Prostate gland (tissue), 2 donors: ENCODE results near the gene LXN. TPM values are rescaled to one million over a fixed set of nuclear protein-coding genes. Genes with fewer than 3 reads are reported as not detected.

Source experiments
- DNase-seq: peaks from one replicate; pipeline ENCODE4 v3.0.0-alpha.2; 2019; ENCODE audit warnings: low spot score
- H3K27ac ChIP-seq, 2 donors: fragments of 200-600 bp; sonication (generic); 2 replicates each; pipeline ENCODE4 v1.5.1; 2017 to 2019
- H3K27me3 ChIP-seq: fragments of 200-600 bp; sonication (generic); replicated peaks from 2 replicates; pipeline ENCODE4 v1.5.1; 2019; ENCODE audit not compliant: insufficient read depth
- H3K36me3 ChIP-seq, 2 donors: fragments of 200-600 bp; sonication (generic); 1 replicate in 1 of 2; 2 replicates in 1 of 2; pipeline versions ENCODE4 v1.5.1 to v1.8.1; 2017 to 2019
- H3K4me1 ChIP-seq: fragments of 200-600 bp; sonication (generic); replicated peaks from 2 replicates; pipeline ENCODE4 v1.5.1; 2019
- H3K4me3 ChIP-seq, 2 donors: fragments of 200-600 bp; sonication (generic); 2 replicates each; pipeline ENCODE4 v1.5.1; 2017 to 2019
- H3K9me3 ChIP-seq: fragments of 200-600 bp; sonication (generic); 2 replicates; pipeline ENCODE4 v1.5.1; 2017
- POLR2A ChIP-seq: fragments of 450-650 bp; IDR thresholded peaks from one replicate; pipeline ENCODE4 v1.6.1; 2016; ENCODE audit warnings: antibody characterized with exemption, mild to moderate bottlenecking
- POLR2AphosphoS5 ChIP-seq: sonication (generic); formaldehyde crosslinking; IDR thresholded peaks from one replicate; pipeline ENCODE4 v1.6.1; 2017; ENCODE audit warnings: antibody characterized with exemption
- WGBS: methylation state at CpG from one replicate; pipeline ENCODE4 v1.1.5; 2018; 5-methylcytosine and 5-hydroxymethylcytosine counted together
- intact Hi-C: fragments of 100-400 bp; cut with DNase I; formaldehyde crosslinking; loops from one replicate; pipeline ENCODE4 v1.14.2; 2022
- total RNA-seq, 2 donors: library from RNA; depleted of rRNA; stranded (reverse); fragments of >200 nt; gene quantifications; one replicate each; pipeline ENCODE4 v1.1.0, GENCODE V29; 2016
- TF ChIP-seq, protein P1 (sequence below), 4 experiments: fragments of 200-600 bp in 2 of 4; fragments of 450-650 bp in 2 of 4; sonication (generic) in 2 of 4; IDR thresholded peaks; 1 replicate in 3 of 4; 2 replicates in 1 of 4; pipeline ENCODE4 v1.5.1; 2016 to 2019; ENCODE audit warnings: antibody characterized with exemption in 4 of 4, mild to moderate bottlenecking in 2 of 4, moderate library complexity in 2 of 4

Gene LXN
- total RNA-seq, 2 donors from 2014 or later: 40.9 to 48.4 TPM

GRCh38 chr3:158649791-158650190, 22.7 kb downstream of the LXN start:
- WGBS: 62% methylated on average over 4 of the region's 4 CpGs
- no peaks in the 10 kb centered on the region for H3K4me1 ChIP-seq
- intact Hi-C loops: no loop called here
- no peaks in the 10 kb centered on the region for H3K27me3 ChIP-seq
- H3K27ac ChIP-seq: no peak overlapping the region
- H3K36me3 ChIP-seq: no peaks in the 10 kb centered on the region
- no peak for DNase-seq
- no peaks in the 10 kb centered on the region for H3K9me3 ChIP-seq
- H3K4me3 ChIP-seq: no peak overlapping the region
- TF ChIP-seq POLR2AphosphoS5 (no peak), POLR2A (no peak)
- TF ChIP-seq, protein P1, sequence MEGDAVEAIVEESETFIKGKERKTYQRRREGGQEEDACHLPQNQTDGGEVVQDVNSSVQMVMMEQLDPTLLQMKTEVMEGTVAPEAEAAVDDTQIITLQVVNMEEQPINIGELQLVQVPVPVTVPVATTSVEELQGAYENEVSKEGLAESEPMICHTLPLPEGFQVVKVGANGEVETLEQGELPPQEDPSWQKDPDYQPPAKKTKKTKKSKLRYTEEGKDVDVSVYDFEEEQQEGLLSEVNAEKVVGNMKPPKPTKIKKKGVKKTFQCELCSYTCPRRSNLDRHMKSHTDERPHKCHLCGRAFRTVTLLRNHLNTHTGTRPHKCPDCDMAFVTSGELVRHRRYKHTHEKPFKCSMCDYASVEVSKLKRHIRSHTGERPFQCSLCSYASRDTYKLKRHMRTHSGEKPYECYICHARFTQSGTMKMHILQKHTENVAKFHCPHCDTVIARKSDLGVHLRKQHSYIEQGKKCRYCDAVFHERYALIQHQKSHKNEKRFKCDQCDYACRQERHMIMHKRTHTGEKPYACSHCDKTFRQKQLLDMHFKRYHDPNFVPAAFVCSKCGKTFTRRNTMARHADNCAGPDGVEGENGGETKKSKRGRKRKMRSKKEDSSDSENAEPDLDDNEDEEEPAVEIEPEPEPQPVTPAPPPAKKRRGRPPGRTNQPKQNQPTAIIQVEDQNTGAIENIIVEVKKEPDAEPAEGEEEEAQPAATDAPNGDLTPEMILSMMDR (IDR thresholded peaks at IDR 0.05): no peak

GRCh38 chr3:158644345-158644908, 28.0 kb downstream of the LXN start, which contains the start of gene GFM1:
Gene GFM1 (plus strand): TSS chr3:158644527. CDS start chr3:158644635, 108 bp downstream.
- Histone ChIP-seq H3K27me3 (no peaks in the 10 kb centered on the region), H3K36me3 (no peaks in the 10 kb centered on the region), H3K4me1 (no peaks in the 10 kb centered on the region), H3K27ac (peak within 1 kb of the TSS; percentile 67 to 71), H3K9me3 (no peaks in the 10 kb centered on the region), H3K4me3 (peak within 1 kb of the TSS; percentile 62 to 80)
- under 1% methylated on average over 42 of the region's 42 CpGs for WGBS
- peak; percentile 93 for DNase-seq
- intact Hi-C loops: loop anchor here (5.0 kb wide), 1 partner anchor 72 kb away; the partner anchor contains the start of gene MLF1
- TF ChIP-seq, protein P1 (IDR thresholded peaks at IDR 0.05): peak; percentile 56 to 90 (median 86)
- TF ChIP-seq POLR2A: no peak
- TF ChIP-seq POLR2AphosphoS5: peak; percentile 95

- Histone ChIP-seq H3K4me3 (no peak overlapping the region), H3K4me1 (no peaks in the 10 kb centered on the region), H3K27me3 (no peaks in the 10 kb centered on the region), H3K27ac (no peak overlapping the region), H3K36me3 (no peaks in the 10 kb centered on the region), H3K9me3 (no peaks in the 10 kb centered on the region)
- DNase-seq: no peak
- intact Hi-C loops: loop anchor here (5.0 kb wide), 1 partner anchor 70 kb away; the partner anchor contains the start of gene MLF1
- no peak for TF ChIP-seq POLR2AphosphoS5
- TF ChIP-seq POLR2A: no peak
- TF ChIP-seq, protein P1 (IDR thresholded peaks at IDR 0.05): no peak
- WGBS: 84% methylated on average over 6 of the region's 6 CpGs
These were observed 29.8 kb downstream of the LXN start for GRCh38 chr3:158642474-158643210.

DNA sequence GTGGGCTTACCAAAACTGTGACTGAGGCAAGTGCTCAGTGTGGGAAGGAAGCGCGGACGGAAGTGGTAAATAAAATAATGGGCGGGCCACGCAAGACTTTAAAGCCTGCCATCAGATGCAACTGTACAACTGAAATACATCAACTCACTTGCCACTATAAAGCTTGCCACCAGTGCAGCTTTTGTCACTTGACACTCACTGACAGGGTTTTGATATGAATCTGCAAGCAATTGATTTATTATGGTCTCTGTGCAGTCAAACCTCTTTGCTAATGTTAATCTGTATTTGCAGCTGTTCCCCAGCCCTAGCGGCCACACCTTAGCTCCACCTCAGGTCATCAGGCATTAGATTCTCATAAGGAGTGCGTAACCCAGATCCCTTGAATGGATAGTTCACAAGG, 30.4 kb downstream of the LXN start:
- Histone ChIP-seq H3K36me3 (no peaks in the 10 kb centered on the region), H3K9me3 (no peaks in the 10 kb centered on the region), H3K4me1 (no peaks in the 10 kb centered on the region), H3K27me3 (no peaks in the 10 kb centered on the region), H3K4me3 (no peak overlapping the region), H3K27ac (no peak overlapping the region)
- 91% methylated on average over 7 of the region's 7 CpGs for WGBS
- TF ChIP-seq POLR2AphosphoS5 (no peak), POLR2A (no peak)
- TF ChIP-seq, protein P1 (IDR thresholded peaks at IDR 0.05): no peak
- no peak for DNase-seq
- intact Hi-C loops: loop anchor here (5.0 kb wide), 1 partner anchor 70 kb away; the partner anchor contains the start of gene MLF1
